ENCODE data around the gene DNAJC7.
A peak's percentile ranks its signal among the peaks of the same experiment; 100 is the strongest.

DNA sequence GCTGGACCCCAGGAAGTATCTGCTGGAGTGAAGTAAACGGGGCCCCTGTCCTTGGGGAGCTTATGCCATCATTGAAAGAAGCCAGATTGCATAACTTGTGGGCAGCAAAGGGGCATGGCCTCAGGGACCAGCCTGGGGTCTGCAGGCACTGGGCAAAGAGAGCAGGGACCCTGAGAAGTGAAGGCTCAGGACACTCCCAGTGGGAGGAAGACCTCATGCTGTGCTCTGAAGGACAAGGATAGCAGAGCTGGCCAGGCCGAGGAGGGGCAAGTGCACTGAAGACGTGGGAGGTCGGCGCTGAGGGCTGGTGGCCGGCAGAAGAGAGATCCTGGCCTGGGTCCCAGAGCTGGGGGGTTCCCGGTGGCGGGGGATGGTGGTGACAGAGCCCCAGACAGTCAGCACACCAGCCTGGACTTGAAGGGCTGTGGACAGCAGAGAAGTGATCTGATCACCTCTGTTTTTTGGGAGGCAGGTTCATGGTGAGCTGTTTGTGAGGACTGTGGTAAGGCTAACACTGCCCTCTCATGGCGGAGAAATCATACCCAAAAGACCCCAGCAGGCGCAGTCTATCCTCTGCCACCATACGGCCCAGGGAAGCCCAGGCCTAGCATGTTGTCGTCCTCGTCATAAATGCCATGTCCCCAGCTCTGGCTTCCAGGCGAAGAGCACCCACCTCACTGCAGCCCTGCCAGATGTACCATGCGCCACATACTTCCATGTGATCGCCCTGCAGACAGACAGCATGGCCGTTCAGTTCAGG lies 57.7 kb downstream of the DNAJC7 start:
- TF ChIP-seq, protein P1, sequence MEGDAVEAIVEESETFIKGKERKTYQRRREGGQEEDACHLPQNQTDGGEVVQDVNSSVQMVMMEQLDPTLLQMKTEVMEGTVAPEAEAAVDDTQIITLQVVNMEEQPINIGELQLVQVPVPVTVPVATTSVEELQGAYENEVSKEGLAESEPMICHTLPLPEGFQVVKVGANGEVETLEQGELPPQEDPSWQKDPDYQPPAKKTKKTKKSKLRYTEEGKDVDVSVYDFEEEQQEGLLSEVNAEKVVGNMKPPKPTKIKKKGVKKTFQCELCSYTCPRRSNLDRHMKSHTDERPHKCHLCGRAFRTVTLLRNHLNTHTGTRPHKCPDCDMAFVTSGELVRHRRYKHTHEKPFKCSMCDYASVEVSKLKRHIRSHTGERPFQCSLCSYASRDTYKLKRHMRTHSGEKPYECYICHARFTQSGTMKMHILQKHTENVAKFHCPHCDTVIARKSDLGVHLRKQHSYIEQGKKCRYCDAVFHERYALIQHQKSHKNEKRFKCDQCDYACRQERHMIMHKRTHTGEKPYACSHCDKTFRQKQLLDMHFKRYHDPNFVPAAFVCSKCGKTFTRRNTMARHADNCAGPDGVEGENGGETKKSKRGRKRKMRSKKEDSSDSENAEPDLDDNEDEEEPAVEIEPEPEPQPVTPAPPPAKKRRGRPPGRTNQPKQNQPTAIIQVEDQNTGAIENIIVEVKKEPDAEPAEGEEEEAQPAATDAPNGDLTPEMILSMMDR (IDR thresholded peaks at IDR 0.05), result peak; percentile 52
- no peak for TF ChIP-seq FOSL2 (IDR thresholded peaks at IDR 0.05; ENCODE audit: borderline replicate concordance, low read depth)
- TF ChIP-seq JUND (IDR thresholded peaks at IDR 0.05), result no peak
- no peak for TF ChIP-seq TAF1 (IDR thresholded peaks at IDR 0.05; ENCODE audit: borderline replicate concordance, low read depth, low read length)
- TF ChIP-seq POLR2AphosphoS5 (IDR thresholded peaks at IDR 0.05; ENCODE audit: low read depth, low read length), result no peak
- TF ChIP-seq EZH2phosphoT487 (IDR thresholded peaks at IDR 0.05; ENCODE audit: borderline replicate concordance, low read depth), result no peak
- no peak for TF ChIP-seq YY1 (IDR thresholded peaks at IDR 0.05; ENCODE audit: low read depth)
- no peak for TF ChIP-seq SIN3A (IDR thresholded peaks at IDR 0.05; ENCODE audit: borderline replicate concordance, low read depth, low read length)
- no peak for TF ChIP-seq EP300 (IDR thresholded peaks at IDR 0.05; ENCODE audit: borderline replicate concordance in 1 of 2, low read depth in 1 of 2, low read length in 1 of 2)
- no peak for TF ChIP-seq ZBTB33 (IDR thresholded peaks at IDR 0.05; ENCODE audit: borderline replicate concordance, low read depth)
- TF ChIP-seq, protein P2, sequence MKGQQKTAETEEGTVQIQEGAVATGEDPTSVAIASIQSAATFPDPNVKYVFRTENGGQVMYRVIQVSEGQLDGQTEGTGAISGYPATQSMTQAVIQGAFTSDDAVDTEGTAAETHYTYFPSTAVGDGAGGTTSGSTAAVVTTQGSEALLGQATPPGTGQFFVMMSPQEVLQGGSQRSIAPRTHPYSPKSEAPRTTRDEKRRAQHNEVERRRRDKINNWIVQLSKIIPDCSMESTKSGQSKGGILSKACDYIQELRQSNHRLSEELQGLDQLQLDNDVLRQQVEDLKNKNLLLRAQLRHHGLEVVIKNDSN (IDR thresholded peaks at IDR 0.05; ENCODE audit: borderline replicate concordance, low read depth), result no peak
- TF ChIP-seq GABPA (IDR thresholded peaks at IDR 0.05; ENCODE audit: low read depth), result no peak
- peak; percentile 75 for TF ChIP-seq RAD21 (IDR thresholded peaks at IDR 0.05; ENCODE audit: low read length)
- peak; percentile 49; the same call in 1 of the 2 replicates for TF ChIP-seq MXI1 (IDR thresholded peaks at IDR 0.05; ENCODE audit: low read depth, low read length)
